Inflammatory macrophage treated with lipopolysaccharide for 4 hours (primary cell): ENCODE data around the gene PIK3CG.
"Not testable (repeated sequence)": the region's sequence is repeated elsewhere in the genome, so short reads cannot be mapped to it uniquely, and the experiment has no call there.

Experiments
- DNase-seq: peaks from one replicate; pipeline ENCODE4 v3.0.0-alpha.2; 2020

PIK3CG gene

GRCh38 chr7:106865130-106866041 lies at the start of gene PIK3CG:
TSS of gene PIK3CG (plus strand) at chr7:106865282. CDS start at chr7:106867562, 2,280 bp downstream.
- DNase-seq, result peak; percentile 91

GRCh38 chr7:106817098-106817497 lies 48.0 kb upstream of the PIK3CG start:
- no peak for DNase-seq

DNA sequence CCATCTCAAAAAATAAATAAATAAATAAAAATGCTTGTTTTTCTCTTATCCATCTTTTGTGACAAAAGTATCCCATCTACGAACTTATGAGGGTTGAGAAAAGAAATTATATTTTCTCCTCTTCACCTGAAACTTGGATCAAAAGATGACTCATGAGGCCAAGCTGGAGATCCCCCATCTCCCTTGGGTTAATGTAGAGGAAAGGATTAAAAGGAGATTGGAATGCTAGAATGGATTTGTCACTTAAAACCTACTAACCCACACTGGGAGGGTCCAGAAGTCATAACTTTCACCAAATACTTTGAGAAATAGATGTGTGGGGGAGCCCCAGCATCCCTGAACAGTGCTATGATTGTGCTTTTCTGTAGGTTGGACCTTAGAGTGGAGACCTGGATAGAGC lies 46.3 kb upstream of the PIK3CG start:
- no peak for DNase-seq

- DNase-seq, result no peak
Observed at GRCh38 chr7:106819546-106819945, 45.5 kb upstream of the PIK3CG start.

GRCh38 chr7:106820321-106821217 lies 44.5 kb upstream of the PIK3CG start:
- no peak for DNase-seq

DNA sequence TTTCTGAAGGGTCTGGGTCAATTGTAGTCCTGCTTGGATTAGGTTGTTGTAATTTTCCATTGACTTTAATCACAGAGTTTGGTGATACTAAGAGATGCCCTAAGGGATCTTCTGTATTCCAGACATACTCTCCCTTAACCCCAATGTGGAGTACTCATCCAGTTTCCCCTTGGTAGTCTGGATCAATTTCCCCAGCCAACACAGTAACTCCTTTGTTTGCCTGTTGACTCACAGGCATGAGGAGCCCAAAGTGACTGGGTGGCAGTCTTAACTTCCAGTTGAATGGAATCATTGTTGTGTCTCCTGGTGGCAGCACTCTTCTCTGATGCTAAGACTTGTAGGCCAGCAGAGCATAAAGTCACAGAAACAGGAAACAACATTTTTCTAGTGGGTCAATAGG lies 41.5 kb upstream of the PIK3CG start:
- no peak for DNase-seq

DNA sequence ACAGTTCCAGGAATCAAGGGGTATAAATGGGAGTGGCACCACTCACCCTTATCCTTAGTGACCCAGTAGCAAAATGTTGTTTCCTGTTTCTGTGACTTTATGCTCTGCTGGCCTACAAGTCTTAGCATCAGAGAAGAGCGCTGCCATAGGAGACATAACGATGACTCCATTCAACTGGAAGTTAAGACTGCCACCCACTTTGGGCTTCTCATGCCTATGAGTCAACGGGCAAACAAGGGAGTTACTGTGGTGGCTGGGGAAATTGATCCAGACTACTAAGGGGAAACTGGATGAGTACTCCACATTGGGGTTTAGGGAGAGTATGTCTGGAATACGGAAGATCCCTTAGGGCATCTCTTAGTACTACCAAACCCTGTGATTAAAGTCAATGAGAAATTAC lies 40.6 kb upstream of the PIK3CG start:
- peak; percentile 93 for DNase-seq

DNA sequence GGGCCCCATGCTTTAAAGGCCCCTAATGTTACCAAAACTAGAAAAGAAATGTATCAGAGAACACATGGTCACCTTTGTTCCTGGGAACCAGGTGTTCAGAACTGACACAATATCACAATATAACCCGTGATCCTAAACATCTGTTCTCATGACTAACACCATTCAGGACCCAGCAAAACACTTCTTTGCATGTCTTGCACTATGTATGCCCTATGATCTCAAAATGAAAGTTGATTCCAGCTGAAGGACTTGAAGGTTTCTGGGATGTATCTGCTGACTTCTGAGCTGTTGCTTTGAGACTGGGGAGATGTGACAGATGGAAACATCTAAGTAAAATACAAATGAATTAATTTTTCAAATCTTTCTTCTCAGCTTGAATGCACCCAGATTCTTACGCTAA lies 37.5 kb upstream of the PIK3CG start:
- no peak for DNase-seq

DNA sequence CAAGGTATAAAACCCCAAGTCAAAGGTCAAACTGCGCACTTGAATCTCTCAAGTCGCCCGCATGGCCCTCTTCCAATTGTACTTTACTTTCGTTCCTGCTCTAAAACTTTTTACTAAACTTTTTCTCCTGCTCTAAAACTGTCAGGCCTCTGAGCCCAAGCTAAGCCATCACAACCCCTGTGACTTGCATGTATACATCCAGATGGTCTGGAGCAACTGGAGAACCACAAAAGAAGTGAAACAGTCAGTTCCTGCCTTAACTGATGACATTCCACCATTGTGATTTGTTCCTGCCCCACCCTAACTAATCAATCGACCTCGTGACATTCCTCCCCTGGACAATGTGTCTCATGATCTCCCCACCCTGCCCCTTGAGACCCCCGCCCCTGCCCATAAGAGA lies 35.6 kb upstream of the PIK3CG start:
- DNase-seq, result no peak

- not testable (repeated sequence) for DNase-seq
Observed at GRCh38 chr7:106830896-106831295, 34.2 kb upstream of the PIK3CG start.

- DNase-seq, result no peak
Observed at GRCh38 chr7:106836816-106837215, 28.3 kb upstream of the PIK3CG start.

- no peak for DNase-seq
Observed at GRCh38 chr7:106839511-106839910, 25.6 kb upstream of the PIK3CG start.

- no peak for DNase-seq
Observed at GRCh38 chr7:106840342-106840741, 24.7 kb upstream of the PIK3CG start.

- no peak for DNase-seq
Observed at GRCh38 chr7:106841896-106842390, 23.1 kb upstream of the PIK3CG start.

DNA sequence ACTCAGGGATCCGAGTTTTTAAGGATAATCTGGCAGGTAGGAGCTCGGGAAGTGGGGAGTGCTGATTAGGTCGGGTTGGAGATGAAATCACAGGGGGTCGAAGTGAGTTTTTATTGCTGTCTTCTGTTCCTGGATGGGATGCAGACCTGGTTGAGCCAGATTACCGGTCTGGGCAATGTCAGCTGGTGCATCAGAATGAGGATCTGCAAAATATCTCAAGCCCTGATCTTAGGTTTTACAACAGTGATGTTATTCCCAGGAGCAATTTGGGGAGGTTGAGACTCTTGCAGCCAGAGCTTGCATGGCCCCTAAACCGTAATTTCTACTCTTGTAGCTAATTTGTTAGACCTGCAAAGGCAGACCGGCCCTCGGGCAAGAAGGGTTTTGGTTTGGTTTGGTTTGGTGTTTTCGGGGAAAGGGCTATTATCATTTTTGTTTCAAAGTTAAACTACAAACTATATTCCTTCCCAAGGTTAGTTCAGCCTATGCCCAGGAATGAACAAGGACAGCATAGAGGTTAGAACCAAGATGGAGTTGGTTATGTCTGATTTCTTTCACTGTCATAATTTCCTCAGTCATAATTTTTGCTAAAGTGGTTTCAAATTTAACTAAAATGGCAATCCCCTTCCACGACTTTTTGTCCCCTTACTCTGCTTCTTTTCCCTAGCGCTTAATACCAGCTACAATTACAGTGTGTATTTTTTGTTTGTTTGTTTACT lies 20.6 kb upstream of the PIK3CG start:
- no peak for DNase-seq

DNA sequence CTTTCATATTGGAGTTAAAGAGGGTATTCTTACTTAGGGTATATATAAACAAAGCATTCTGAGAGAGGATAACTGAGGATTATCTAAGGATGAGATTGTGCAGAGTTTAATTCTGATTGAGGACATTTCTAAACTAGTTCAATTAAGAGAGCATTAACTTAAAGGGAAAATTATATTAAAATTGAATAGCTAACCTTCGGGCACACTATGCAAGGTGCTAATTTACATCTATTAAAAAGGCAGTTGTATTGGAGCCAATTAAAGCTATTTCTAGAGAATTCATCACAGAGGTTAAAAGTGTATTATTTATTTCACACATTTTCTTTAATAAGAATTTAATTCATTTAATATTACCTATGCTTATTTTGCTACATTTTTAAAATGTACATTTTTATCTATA lies 17.0 kb upstream of the PIK3CG start:
- no peak for DNase-seq

GRCh38 chr7:106848851-106849442 lies 16.1 kb upstream of the PIK3CG start:
- no peak for DNase-seq

GRCh38 chr7:106851632-106852031 lies 13.4 kb upstream of the PIK3CG start:
- not testable (repeated sequence) for DNase-seq

GRCh38 chr7:106853250-106853908 lies 11.7 kb upstream of the PIK3CG start:
- DNase-seq, result no peak

- DNase-seq, result no peak
Observed at GRCh38 chr7:106855540-106856132, 9.4 kb upstream of the PIK3CG start.
